Measurements from ENCODE around the gene TRPM1.
A peak's percentile ranks its signal among the peaks of the same experiment; 100 is the strongest.

The TRPM1 gene

GRCh38 chr15:31013863-31014607 lies 87.5 kb downstream of the TRPM1 start:
- FAIRE-seq: no peak

- no peak for FAIRE-seq
These were observed 89.1 kb downstream of the TRPM1 start for GRCh38 chr15:31012455-31012854.

GRCh38 chr15:31010036-31010435 lies 91.5 kb downstream of the TRPM1 start:
- FAIRE-seq: no peak

GRCh38 chr15:31005660-31006059 lies 95.9 kb downstream of the TRPM1 start:
- no peak for FAIRE-seq

GRCh38 chr15:31004220-31004733 lies 97.2 kb downstream of the TRPM1 start:
- no peak for FAIRE-seq

GRCh38 chr15:31001702-31002101 lies 99.8 kb downstream of the TRPM1 start:
- no peak for FAIRE-seq

- no peak for FAIRE-seq
These were observed 101.8 kb downstream of the TRPM1 start for GRCh38 chr15:30999729-31000128.

- FAIRE-seq: no peak
These were observed 104.3 kb downstream of the TRPM1 start for GRCh38 chr15:30997270-30997669.

- no peak for FAIRE-seq
These were observed 109.2 kb downstream of the TRPM1 start for GRCh38 chr15:30992249-30992864.

GRCh38 chr15:30991255-30992235 lies 110.0 kb downstream of the TRPM1 start, which contains the start of gene MTMR10:
Gene MTMR10 (minus strand): TSS chr15:30991628. CDS start chr15:30991506, 122 bp downstream.
- FAIRE-seq: no peak

GRCh38 chr15:30990446-30991254 lies 110.9 kb downstream of the TRPM1 start:
- FAIRE-seq: peak; percentile 51

GRCh38 chr15:30990036-30990435 lies 111.5 kb downstream of the TRPM1 start:
- no peak for FAIRE-seq

GRCh38 chr15:30985081-30985531 lies 116.4 kb downstream of the TRPM1 start:
- no peak for FAIRE-seq

- no peak for FAIRE-seq
These were observed 117.0 kb downstream of the TRPM1 start for GRCh38 chr15:30984542-30984941.

GRCh38 chr15:30984118-30984517 lies 117.4 kb downstream of the TRPM1 start:
- no peak for FAIRE-seq

- FAIRE-seq: no peak
These were observed 122.1 kb downstream of the TRPM1 start for GRCh38 chr15:30979457-30979856.

- no peak for FAIRE-seq
These were observed 123.2 kb downstream of the TRPM1 start for GRCh38 chr15:30978328-30978727.

GRCh38 chr15:30974112-30974511 lies 127.4 kb downstream of the TRPM1 start:
- no peak for FAIRE-seq

GRCh38 chr15:30973379-30973778 lies 128.1 kb downstream of the TRPM1 start:
- no peak for FAIRE-seq

GRCh38 chr15:30969724-30970123 lies 131.8 kb downstream of the TRPM1 start:
- FAIRE-seq: no peak

- no peak for FAIRE-seq
These were observed 137.8 kb downstream of the TRPM1 start for GRCh38 chr15:30963681-30964080.

GRCh38 chr15:30962659-30963058 lies 138.9 kb downstream of the TRPM1 start:
- FAIRE-seq: no peak

Measured in endometrium (tissue), 2 donors.